Fibroblast of lung (primary cell): Measurements from ENCODE around the gene IGSF9B. TPM values are rescaled to one million over a fixed set of nuclear protein-coding genes. Genes with fewer than 3 reads are reported as not detected.

ENCODE experiments used
- DNase-seq, 2 donors: peaks; one replicate each; pipeline versions ENCODE4 v3.0.0 to v3.0.0-alpha.2; 2010; ENCODE audit warnings: low read depth in 2 of 2
- H2AFZ ChIP-seq: 2 replicates; pipeline ENCODE4 v1.5.1; 2012; ENCODE audit warnings: low read length, control low read depth, inconsistent platforms
- H3K27ac ChIP-seq: 2 replicates; pipeline ENCODE4 v1.5.1; 2011; ENCODE audit warnings: low read length, control low read depth; ENCODE audit not compliant: insufficient read depth
- H3K27me3 ChIP-seq: 2 replicates; pipeline ENCODE4 v1.5.1; 2011; ENCODE audit warnings: mild to moderate bottlenecking, low read length; ENCODE audit not compliant: control insufficient read depth, insufficient read depth
- H3K36me3 ChIP-seq: 2 replicates; pipeline ENCODE4 v1.5.1; 2011; ENCODE audit warnings: low read length; ENCODE audit not compliant: control insufficient read depth, insufficient read depth
- H3K4me1 ChIP-seq: 2 replicates; pipeline ENCODE4 v1.5.1; 2011; ENCODE audit warnings: low read length; ENCODE audit not compliant: control insufficient read depth, insufficient read depth; ENCODE audit errors: extremely low read depth
- H3K4me2 ChIP-seq: 2 replicates; pipeline ENCODE4 v1.5.1; 2011; ENCODE audit warnings: low read length, control low read depth; ENCODE audit not compliant: insufficient read depth; ENCODE audit errors: extremely low read depth
- H3K4me3 ChIP-seq, 4 experiments: fragments of 200-600 bp in 1 of 4; sonication (generic) in 1 of 4; replicated peaks in 1 of 4; 2 replicates each; pipeline ENCODE4 v1.5.1; 2011 to 2016; ENCODE audit warnings: low read length in 4 of 4, low read depth in 3 of 4, mild to moderate bottlenecking in 3 of 4, control low read depth in 2 of 4, inconsistent platforms in 1 of 4, mixed read lengths in 1 of 4; ENCODE audit not compliant: insufficient read depth in 1 of 4; ENCODE audit errors: control extremely low read depth in 1 of 4
- H3K79me2 ChIP-seq: 2 replicates; pipeline ENCODE4 v1.5.1; 2012; ENCODE audit warnings: mild to moderate bottlenecking, low read length, inconsistent platforms; ENCODE audit not compliant: control insufficient read depth, insufficient read depth
- H3K9ac ChIP-seq: 2 replicates; pipeline ENCODE4 v1.5.1; 2011; ENCODE audit warnings: mild to moderate bottlenecking, low read length, control low read depth; ENCODE audit not compliant: insufficient read depth
- H3K9me3 ChIP-seq: 2 replicates; pipeline ENCODE4 v1.5.1; 2012; ENCODE audit warnings: low read depth, low read length; ENCODE audit not compliant: control insufficient read depth, insufficient read depth
- H4K20me1 ChIP-seq: 2 replicates; pipeline ENCODE4 v1.5.1; 2011; ENCODE audit warnings: low read length; ENCODE audit not compliant: control insufficient read depth, insufficient read depth; ENCODE audit errors: extremely low read depth
- EZH2 ChIP-seq: IDR thresholded peaks from 2 replicates; pipeline ENCODE4 v1.5.1; 2012; ENCODE audit warnings: low read length, control low read depth, mild to moderate bottlenecking; ENCODE audit errors: missing control alignments
- polyA plus RNA-seq, 2 donors: library from polyadenylated mRNA; depleted of rRNA in 1 of 2; stranded (reverse) in 1 of 2; unstranded in 1 of 2; fragments of >200 nt; gene quantifications; 2 replicates each; pipeline ENCODE4 v1.2.1, GENCODE V29; 2011 to 2012; ENCODE audit warnings: missing spikeins in 1 of 2
- total RNA-seq: library from RNA; depleted of rRNA; stranded (reverse); fragments of >200 nt; gene quantifications from 2 replicates; pipeline ENCODE4 v1.2.1, GENCODE V29; 2014
- TF ChIP-seq, protein P1 (sequence below), 2 donors: IDR thresholded peaks in 1 of 2; conservative IDR thresholded peaks in 1 of 2; 1 replicate in 1 of 2; 2 replicates in 1 of 2; pipeline ENCODE4 v1.5.1; 2011 to 2012; ENCODE audit warnings: low read length in 2 of 2, control low read depth in 1 of 2, inconsistent platforms in 1 of 2, low read depth in 1 of 2, mild to moderate bottlenecking in 1 of 2

Gene IGSF9B
- total and polyA plus RNA-seq, 2 donors (not counting 1 experiment from before 2014, with no cell fraction given), result under 0.01 TPM; not detected in 1

DNA sequence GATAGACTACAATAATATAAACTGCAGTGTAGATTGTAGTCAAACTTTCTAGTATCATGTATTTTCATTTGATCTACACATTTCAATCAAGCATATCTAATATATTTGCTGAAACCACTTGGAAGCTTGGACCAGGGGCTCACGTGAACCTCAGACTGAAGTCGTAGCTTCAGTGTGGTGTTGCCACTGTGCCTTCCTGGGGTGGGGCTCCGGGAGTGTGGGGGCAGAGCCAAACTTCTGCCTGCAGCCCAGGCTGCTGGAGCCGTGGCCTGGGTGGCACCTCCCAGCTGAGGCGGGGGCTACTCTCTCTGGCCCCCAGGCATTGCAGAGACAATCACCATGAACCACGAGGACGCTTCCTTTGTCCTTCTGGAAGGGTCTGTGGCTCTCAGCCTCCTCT lies 36.3 kb upstream of the IGSF9B start:
- H3K27me3 ChIP-seq, result no peaks in the 10 kb centered on the region
- no peak for DNase-seq
- no peak for TF ChIP-seq EZH2
- TF ChIP-seq, protein P1, sequence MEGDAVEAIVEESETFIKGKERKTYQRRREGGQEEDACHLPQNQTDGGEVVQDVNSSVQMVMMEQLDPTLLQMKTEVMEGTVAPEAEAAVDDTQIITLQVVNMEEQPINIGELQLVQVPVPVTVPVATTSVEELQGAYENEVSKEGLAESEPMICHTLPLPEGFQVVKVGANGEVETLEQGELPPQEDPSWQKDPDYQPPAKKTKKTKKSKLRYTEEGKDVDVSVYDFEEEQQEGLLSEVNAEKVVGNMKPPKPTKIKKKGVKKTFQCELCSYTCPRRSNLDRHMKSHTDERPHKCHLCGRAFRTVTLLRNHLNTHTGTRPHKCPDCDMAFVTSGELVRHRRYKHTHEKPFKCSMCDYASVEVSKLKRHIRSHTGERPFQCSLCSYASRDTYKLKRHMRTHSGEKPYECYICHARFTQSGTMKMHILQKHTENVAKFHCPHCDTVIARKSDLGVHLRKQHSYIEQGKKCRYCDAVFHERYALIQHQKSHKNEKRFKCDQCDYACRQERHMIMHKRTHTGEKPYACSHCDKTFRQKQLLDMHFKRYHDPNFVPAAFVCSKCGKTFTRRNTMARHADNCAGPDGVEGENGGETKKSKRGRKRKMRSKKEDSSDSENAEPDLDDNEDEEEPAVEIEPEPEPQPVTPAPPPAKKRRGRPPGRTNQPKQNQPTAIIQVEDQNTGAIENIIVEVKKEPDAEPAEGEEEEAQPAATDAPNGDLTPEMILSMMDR (conservative IDR thresholded peaks at IDR 0.05 in 1 of 2, IDR thresholded peaks at IDR 0.05 in 1 of 2; ENCODE audit: low read depth in 1 of 2, low read length in 2 of 2), result no peak

DNA sequence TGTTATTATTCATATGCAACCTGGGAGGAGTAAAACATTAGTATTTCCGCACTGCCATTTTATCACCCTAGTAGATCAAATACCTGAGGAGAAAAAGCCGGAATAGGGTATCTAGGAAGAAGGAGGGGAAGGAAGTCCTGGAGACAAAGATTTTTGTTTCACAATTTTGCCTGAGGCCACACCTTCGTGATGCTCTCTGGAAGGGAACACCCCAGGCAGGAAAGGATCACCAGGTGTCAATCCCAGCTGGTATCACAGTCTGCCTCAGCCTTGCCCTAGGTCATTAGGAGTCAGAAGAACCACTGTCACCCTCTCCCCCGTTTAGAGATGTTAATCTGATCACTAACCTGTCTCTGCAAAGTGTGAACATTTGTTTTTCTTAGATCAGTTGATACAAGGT lies 35.4 kb upstream of the IGSF9B start:
- Histone ChIP-seq H4K20me1 (no peaks in the 10 kb centered on the region), H3K36me3 (no peaks in the 10 kb centered on the region), H3K9me3 (no peaks in the 10 kb centered on the region), H3K4me1 (no peaks in the 10 kb centered on the region), H3K4me3 (no peak overlapping the region), H3K9ac (no peak overlapping the region), H3K4me2 (no peak overlapping the region), H3K27me3 (no peaks in the 10 kb centered on the region), H3K27ac (no peak overlapping the region), H3K79me2 (no peaks in the 10 kb centered on the region), H2AFZ (no peak overlapping the region)
- TF ChIP-seq EZH2, result no peak
- TF ChIP-seq, protein P1 (conservative IDR thresholded peaks at IDR 0.05 in 1 of 2, IDR thresholded peaks at IDR 0.05 in 1 of 2; ENCODE audit: low read depth in 1 of 2, low read length in 2 of 2), result no peak
- no peak for DNase-seq

More for the DNA sequence above, 36.3 kb upstream of the IGSF9B start:
- H3K27ac ChIP-seq, result no peak overlapping the region
- H3K9ac ChIP-seq, result no peak overlapping the region
- no peak overlapping the region for H3K4me2 ChIP-seq
- no peaks in the 10 kb centered on the region for H3K79me2 ChIP-seq
- H3K4me3 ChIP-seq, result no peak overlapping the region
- H3K4me1 ChIP-seq, result no peaks in the 10 kb centered on the region
- no peak overlapping the region for H2AFZ ChIP-seq
- H3K36me3 ChIP-seq, result no peaks in the 10 kb centered on the region
- H3K9me3 ChIP-seq, result no peaks in the 10 kb centered on the region
- H4K20me1 ChIP-seq, result no peaks in the 10 kb centered on the region

- Histone ChIP-seq H3K4me3 (no peak overlapping the region), H3K79me2 (no peaks in the 10 kb centered on the region), H3K36me3 (no peaks in the 10 kb centered on the region), H3K4me2 (no peak overlapping the region), H3K9me3 (no peaks in the 10 kb centered on the region), H3K27ac (no peak overlapping the region), H4K20me1 (no peaks in the 10 kb centered on the region), H2AFZ (no peak overlapping the region), H3K9ac (no peak overlapping the region), H3K27me3 (no peaks in the 10 kb centered on the region), H3K4me1 (no peaks in the 10 kb centered on the region)
- TF ChIP-seq, protein P1 (conservative IDR thresholded peaks at IDR 0.05 in 1 of 2, IDR thresholded peaks at IDR 0.05 in 1 of 2; ENCODE audit: low read depth in 1 of 2, low read length in 2 of 2), result no peak
- TF ChIP-seq EZH2, result no peak
- no peak for DNase-seq
These were observed 34.3 kb upstream of the IGSF9B start for GRCh38 chr11:133991101-133991500.
